Panc1 (cell line): ENCODE results near the gene MEF2D. TPM values are rescaled to one million over a fixed set of nuclear protein-coding genes. Genes with fewer than 3 reads are reported as not detected.

Experiments used
- ATAC-seq: fragments of 200-7000 bp; cut with Tn5 transposase; 2 replicates; pipeline ENCODE4 v1.9.1; 2020; ENCODE audit warnings: mild to moderate bottlenecking, moderate library complexity
- BruUV-seq: library from RNA; stranded (reverse); fragments of 400-500 nt; replicated peaks from 2 replicates; lab custom pipeline; 2021; lab: Mats Ljungman, UMichigan
- CTCF ChIA-PET: fragments of 300-600 bp; sonication (Branson Sonifier 250); formaldehyde crosslinking; loops from one replicate; lab custom pipeline; 2022; ENCODE audit warnings: antibody characterized with exemption; lab: Charles Lee
- POLR2A ChIA-PET: fragments of 300-600 bp; sonication (Branson Sonifier 250); formaldehyde crosslinking; loops from one replicate; lab custom pipeline; 2022; ENCODE audit warnings: antibody characterized with exemption; lab: Charles Lee
- DNase-seq: peaks from one replicate; pipeline ENCODE4 v3.0.0-alpha.2; 2010; ENCODE audit warnings: low read depth, low spot score
- H3K27ac ChIP-seq: 2 replicates; pipeline ENCODE4 v1.5.1; 2011; ENCODE audit warnings: mild to moderate bottlenecking, low read length, inconsistent platforms
- H3K27me3 ChIP-seq: fragments of 200-500 bp; sonication (Bioruptor generic); 2 replicates; pipeline ENCODE4 v1.6.0; 2014; ENCODE audit warnings: low read length, inconsistent platforms; ENCODE audit not compliant: control insufficient read depth, insufficient read depth
- H3K36me3 ChIP-seq: fragments of 200-500 bp; sonication (Bioruptor generic); 2 replicates; pipeline ENCODE4 v1.5.1; 2014; ENCODE audit warnings: inconsistent platforms, mild to moderate bottlenecking, low read length, moderate library complexity; ENCODE audit not compliant: control insufficient read depth, insufficient read depth
- H3K4me1 ChIP-seq: 2 replicates; pipeline ENCODE4 v1.5.1; 2011; ENCODE audit warnings: inconsistent platforms, mild to moderate bottlenecking, low read length, moderate library complexity; ENCODE audit not compliant: control insufficient read depth, insufficient read depth
- H3K4me3 ChIP-seq, 2 experiments: 2 replicates each; pipeline ENCODE4 v1.5.1; 2011 to 2012; ENCODE audit warnings: low read depth in 2 of 2, low read length in 2 of 2, mild to moderate bottlenecking in 2 of 2, inconsistent platforms in 1 of 2, moderate library complexity in 1 of 2
- H3K9me3 ChIP-seq: fragments of 200-500 bp; sonication (Bioruptor generic); 2 replicates; pipeline ENCODE4 v1.5.1; 2014; ENCODE audit warnings: low read depth, mild to moderate bottlenecking, inconsistent platforms, low read length, moderate library complexity; ENCODE audit not compliant: control insufficient read depth, insufficient read depth
- POLR2AphosphoS5 ChIP-seq: IDR thresholded peaks from 2 replicates; pipeline ENCODE4 v1.6.1; 2012; ENCODE audit warnings: mild to moderate bottlenecking, low read depth, low read length, moderate library complexity
- SIN3A ChIP-seq: IDR thresholded peaks from 2 replicates; pipeline ENCODE4 v1.6.1; 2012; ENCODE audit warnings: low read depth, mild to moderate bottlenecking, low read length, moderate library complexity, borderline replicate concordance; ENCODE audit not compliant: insufficient read depth
- TCF7L2 ChIP-seq: IDR thresholded peaks from 2 replicates; pipeline ENCODE4 v1.6.1; 2011; ENCODE audit warnings: mild to moderate bottlenecking, low read depth, low read length, inconsistent platforms
- in situ Hi-C: cut with HindIII; loops from 2 replicates; pipeline ENCODE4 v1.10.0; 2016; ENCODE audit warnings: low sequenced_read_pairs, low pct_unique_long_range_greater_than_20kb
- intact Hi-C: fragments of 100-400 bp; cut with micrococcal nuclease; formaldehyde crosslinking; loops from one replicate; pipeline ENCODE4 v1.10.0; 2022; ENCODE audit not compliant: unreplicated experiment
- total RNA-seq: library from RNA; stranded (reverse); gene quantifications from one replicate; pipeline ENCODE4 v1.2.1, GENCODE V29; 2021; ENCODE audit not compliant: unreplicated experiment
- TF ChIP-seq, protein P1 (sequence below): fragments of 450-650 bp; IDR thresholded peaks from 2 replicates; pipeline ENCODE4 v1.5.1; 2017; ENCODE audit warnings: mild to moderate bottlenecking
- TF ChIP-seq, protein P2 (sequence below), 2 experiments: IDR thresholded peaks; 2 replicates each; pipeline ENCODE4 v1.6.1; 2011 to 2012; ENCODE audit warnings: low read depth in 2 of 2, control low read depth in 1 of 2, low read length in 1 of 2, mild to moderate bottlenecking in 1 of 2, moderate library complexity in 1 of 2; ENCODE audit not compliant: insufficient read depth in 1 of 2

The MEF2D gene
- total RNA-seq, 1 experiment from 2014 or later: 30.9 TPM

DNA sequence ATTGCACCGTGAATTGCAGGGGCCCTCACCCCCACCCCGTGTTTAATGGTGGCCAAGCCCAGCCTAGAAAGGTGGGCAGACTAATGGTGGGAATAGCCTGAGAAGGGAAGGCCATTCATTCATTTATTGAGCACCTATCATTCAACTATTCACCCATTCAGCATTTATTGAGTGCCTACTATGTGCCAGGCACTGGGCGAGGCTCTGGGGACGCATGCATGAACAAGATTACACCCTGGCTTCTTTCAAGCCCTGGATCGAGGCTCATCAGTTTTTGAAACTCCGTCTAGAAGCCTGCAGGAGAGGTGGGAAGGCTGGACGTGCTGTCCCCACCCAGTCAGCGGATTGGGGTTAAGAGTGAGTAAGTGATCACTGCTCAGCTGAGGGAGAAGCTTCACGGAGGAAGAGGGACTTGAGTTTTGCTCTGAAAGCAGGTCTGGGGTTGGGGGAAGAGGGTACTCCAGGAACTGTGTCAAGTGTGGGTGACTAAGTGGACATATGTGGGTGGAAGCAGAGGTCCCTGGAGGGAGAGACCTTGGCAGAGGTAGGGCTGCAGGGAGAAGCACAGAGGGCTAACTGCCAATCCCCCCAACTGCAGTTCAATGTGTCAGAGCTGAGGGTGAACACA lies 35.6 kb downstream of the MEF2D start:
- no peak for ATAC-seq
- intact Hi-C loops: loop anchor here (5.0 to 10.0 kb wide), 2 partner anchors 60 to 107 kb away; partner anchors contain the start of gene IQGAP3
- POLR2A ChIA-PET: no interaction called here

DNA sequence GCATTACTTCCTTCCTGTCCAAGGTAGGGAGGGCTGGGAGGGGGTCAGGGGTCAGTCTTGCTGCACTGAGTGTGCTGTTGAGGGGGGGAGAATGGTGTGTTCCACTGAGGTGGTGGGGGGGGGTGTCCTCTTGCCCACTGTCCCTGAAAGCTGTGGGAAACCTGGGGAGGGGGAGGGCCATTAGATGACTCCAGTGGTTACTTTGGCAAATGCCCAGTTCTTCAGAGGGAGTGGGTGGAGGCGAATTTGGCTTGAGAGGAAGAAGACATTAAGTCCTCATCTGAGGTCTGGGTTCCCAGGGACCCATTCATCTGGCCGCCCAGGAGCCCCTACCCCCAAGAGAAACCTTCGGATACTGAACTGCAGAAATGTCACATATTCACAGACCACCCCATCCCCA lies 36.2 kb downstream of the MEF2D start:
- CTCF ChIA-PET: no interaction called here
- POLR2A ChIA-PET: no interaction called here
- in situ Hi-C loops: no loop called here

More for the DNA sequence above, 35.6 kb downstream of the MEF2D start:
- CTCF ChIA-PET: interaction anchor here (1.0 kb wide), 1 partner anchor 35 kb away, joined by 4 read pairs; no protein-coding TSS in a partner anchor
- no peaks in the 10 kb centered on the region for H3K4me1 ChIP-seq
- no peak overlapping the region for H3K4me3 ChIP-seq
- no peak overlapping the region for H3K27ac ChIP-seq
- DNase-seq: no peak
- no peaks in the 10 kb centered on the region for H3K27me3 ChIP-seq
- H3K36me3 ChIP-seq: no peaks in the 10 kb centered on the region; the same call in 1 of the 2 replicates
- BruUV-seq: no TSS peak
- in situ Hi-C loops: no loop called here
- TF ChIP-seq TCF7L2 (no peak), POLR2AphosphoS5 (no peak), SIN3A (no peak)
- TF ChIP-seq, protein P1, sequence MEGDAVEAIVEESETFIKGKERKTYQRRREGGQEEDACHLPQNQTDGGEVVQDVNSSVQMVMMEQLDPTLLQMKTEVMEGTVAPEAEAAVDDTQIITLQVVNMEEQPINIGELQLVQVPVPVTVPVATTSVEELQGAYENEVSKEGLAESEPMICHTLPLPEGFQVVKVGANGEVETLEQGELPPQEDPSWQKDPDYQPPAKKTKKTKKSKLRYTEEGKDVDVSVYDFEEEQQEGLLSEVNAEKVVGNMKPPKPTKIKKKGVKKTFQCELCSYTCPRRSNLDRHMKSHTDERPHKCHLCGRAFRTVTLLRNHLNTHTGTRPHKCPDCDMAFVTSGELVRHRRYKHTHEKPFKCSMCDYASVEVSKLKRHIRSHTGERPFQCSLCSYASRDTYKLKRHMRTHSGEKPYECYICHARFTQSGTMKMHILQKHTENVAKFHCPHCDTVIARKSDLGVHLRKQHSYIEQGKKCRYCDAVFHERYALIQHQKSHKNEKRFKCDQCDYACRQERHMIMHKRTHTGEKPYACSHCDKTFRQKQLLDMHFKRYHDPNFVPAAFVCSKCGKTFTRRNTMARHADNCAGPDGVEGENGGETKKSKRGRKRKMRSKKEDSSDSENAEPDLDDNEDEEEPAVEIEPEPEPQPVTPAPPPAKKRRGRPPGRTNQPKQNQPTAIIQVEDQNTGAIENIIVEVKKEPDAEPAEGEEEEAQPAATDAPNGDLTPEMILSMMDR: no peak
- TF ChIP-seq, protein P2, sequence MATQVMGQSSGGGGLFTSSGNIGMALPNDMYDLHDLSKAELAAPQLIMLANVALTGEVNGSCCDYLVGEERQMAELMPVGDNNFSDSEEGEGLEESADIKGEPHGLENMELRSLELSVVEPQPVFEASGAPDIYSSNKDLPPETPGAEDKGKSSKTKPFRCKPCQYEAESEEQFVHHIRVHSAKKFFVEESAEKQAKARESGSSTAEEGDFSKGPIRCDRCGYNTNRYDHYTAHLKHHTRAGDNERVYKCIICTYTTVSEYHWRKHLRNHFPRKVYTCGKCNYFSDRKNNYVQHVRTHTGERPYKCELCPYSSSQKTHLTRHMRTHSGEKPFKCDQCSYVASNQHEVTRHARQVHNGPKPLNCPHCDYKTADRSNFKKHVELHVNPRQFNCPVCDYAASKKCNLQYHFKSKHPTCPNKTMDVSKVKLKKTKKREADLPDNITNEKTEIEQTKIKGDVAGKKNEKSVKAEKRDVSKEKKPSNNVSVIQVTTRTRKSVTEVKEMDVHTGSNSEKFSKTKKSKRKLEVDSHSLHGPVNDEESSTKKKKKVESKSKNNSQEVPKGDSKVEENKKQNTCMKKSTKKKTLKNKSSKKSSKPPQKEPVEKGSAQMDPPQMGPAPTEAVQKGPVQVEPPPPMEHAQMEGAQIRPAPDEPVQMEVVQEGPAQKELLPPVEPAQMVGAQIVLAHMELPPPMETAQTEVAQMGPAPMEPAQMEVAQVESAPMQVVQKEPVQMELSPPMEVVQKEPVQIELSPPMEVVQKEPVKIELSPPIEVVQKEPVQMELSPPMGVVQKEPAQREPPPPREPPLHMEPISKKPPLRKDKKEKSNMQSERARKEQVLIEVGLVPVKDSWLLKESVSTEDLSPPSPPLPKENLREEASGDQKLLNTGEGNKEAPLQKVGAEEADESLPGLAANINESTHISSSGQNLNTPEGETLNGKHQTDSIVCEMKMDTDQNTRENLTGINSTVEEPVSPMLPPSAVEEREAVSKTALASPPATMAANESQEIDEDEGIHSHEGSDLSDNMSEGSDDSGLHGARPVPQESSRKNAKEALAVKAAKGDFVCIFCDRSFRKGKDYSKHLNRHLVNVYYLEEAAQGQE (IDR thresholded peaks at IDR 0.05; ENCODE audit: insufficient read depth in 1 of 2, low read depth in 2 of 2, low read length in 1 of 2): no peak
- no peaks in the 10 kb centered on the region for H3K9me3 ChIP-seq

More for the DNA sequence above, 36.2 kb downstream of the MEF2D start:
- no peaks in the 10 kb centered on the region for H3K27me3 ChIP-seq
- TF ChIP-seq TCF7L2 (no peak), SIN3A (no peak), POLR2AphosphoS5 (no peak)
- TF ChIP-seq, protein P1: no peak
- TF ChIP-seq, protein P2 (IDR thresholded peaks at IDR 0.05; ENCODE audit: insufficient read depth in 1 of 2, low read depth in 2 of 2, low read length in 1 of 2): no peak
- no peak for ATAC-seq
- H3K36me3 ChIP-seq: no peaks in the 10 kb centered on the region; the same call in 1 of the 2 replicates
- BruUV-seq: no TSS peak
- H3K27ac ChIP-seq: no peak overlapping the region
- DNase-seq: no peak
- intact Hi-C loops: loop anchor here (10.0 kb wide), 1 partner anchor 60 kb away; no protein-coding TSS in a partner anchor
- no peaks in the 10 kb centered on the region for H3K9me3 ChIP-seq
- no peaks in the 10 kb centered on the region for H3K4me1 ChIP-seq
- no peak overlapping the region for H3K4me3 ChIP-seq
